Esophagus (tissue), 2 donors: ENCODE results near the gene CDC42EP5. TPM values are rescaled to one million over a fixed set of nuclear protein-coding genes. Genes with fewer than 3 reads are reported as not detected.

ENCODE experiments used
- H3K27ac ChIP-seq, 2 donors: one replicate each; pipeline ENCODE4 v1.5.1; 2013; ENCODE audit warnings: low read depth in 2 of 2, mild to moderate bottlenecking in 2 of 2, inconsistent platforms in 1 of 2, low read length in 1 of 2, moderate library complexity in 1 of 2
- H3K27me3 ChIP-seq, 2 donors: one replicate each; pipeline ENCODE4 v1.6.1; 2013; ENCODE audit warnings: low read length in 2 of 2, control low read depth in 1 of 2, mild to moderate bottlenecking in 1 of 2; ENCODE audit not compliant: insufficient read depth in 2 of 2, control insufficient read depth in 1 of 2
- H3K36me3 ChIP-seq, 2 donors: one replicate each; pipeline ENCODE4 v1.6.1; 2013; ENCODE audit warnings: low read length in 1 of 2; ENCODE audit not compliant: control insufficient read depth in 2 of 2, insufficient read depth in 2 of 2
- H3K4me1 ChIP-seq, 2 donors: one replicate each; pipeline ENCODE4 v1.6.1; 2013; ENCODE audit warnings: low read length in 1 of 2; ENCODE audit not compliant: control insufficient read depth in 2 of 2, insufficient read depth in 2 of 2
- H3K4me3 ChIP-seq, 2 donors: one replicate each; pipeline ENCODE4 v1.5.1; 2013; ENCODE audit warnings: low read length in 2 of 2, mild to moderate bottlenecking in 2 of 2, low read depth in 1 of 2, moderate library complexity in 1 of 2
- H3K9me3 ChIP-seq, 2 donors: one replicate each; pipeline ENCODE4 v1.6.1; 2013; ENCODE audit warnings: mild to moderate bottlenecking in 2 of 2, low read depth in 1 of 2, low read length in 1 of 2, moderate library complexity in 1 of 2; ENCODE audit not compliant: control insufficient read depth in 2 of 2, insufficient read depth in 1 of 2
- WGBS, 2 donors: extraction: QIAGEN DNeasy Blood & Tissue Kit; methylation state at CpG; one replicate each; pipeline ENCODE4 v1.1.7; 2013; 5-methylcytosine and 5-hydroxymethylcytosine counted together
- polyA plus RNA-seq, 2 donors: library from polyadenylated mRNA; stranded (reverse); fragments of 200-250 nt; gene quantifications; one replicate each; pipeline ENCODE4 v1.2.3, GENCODE V29; 2013
- donor health status: healthy with polysubstance abuse.
- donor health status: Bipolar disorder and iron deficiency.

CDC42EP5 gene
- polyA plus RNA-seq, 2 donors, result 7.0 to 13.1 TPM

DNA sequence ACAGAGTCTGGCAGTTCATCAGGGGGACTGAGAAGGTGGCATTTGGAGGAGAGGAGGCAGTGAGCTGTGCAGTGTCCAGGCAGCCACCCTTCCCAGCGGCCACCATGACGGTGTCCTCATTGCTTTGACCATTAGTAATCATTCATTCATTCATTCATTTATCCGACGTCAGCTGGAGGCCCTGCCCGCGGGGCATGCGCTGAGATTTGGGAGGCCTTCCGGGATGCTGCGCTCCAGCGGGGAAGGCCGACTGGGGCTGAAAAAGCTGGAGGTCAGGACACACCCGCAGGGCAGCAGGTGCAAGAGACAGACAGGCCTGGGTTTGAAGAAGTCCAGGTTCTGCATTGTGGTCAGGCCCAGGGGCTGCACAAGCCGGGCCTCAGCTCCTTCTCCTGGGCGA lies 48.9 kb downstream of the CDC42EP5 start:
- 86 to 88% methylated on average over 14 of the region's 14 CpGs for WGBS, 2 donors
- Histone ChIP-seq H3K27ac (no peak overlapping the region), H3K4me1 (no peaks in the 10 kb centered on the region), H3K27me3 (peaks cover 0 to 3% of the 10 kb centered on the region in 2 donors), H3K36me3 (no peaks in the 10 kb centered on the region), H3K4me3 (no peak overlapping the region), H3K9me3 (no peaks in the 10 kb centered on the region)

DNA sequence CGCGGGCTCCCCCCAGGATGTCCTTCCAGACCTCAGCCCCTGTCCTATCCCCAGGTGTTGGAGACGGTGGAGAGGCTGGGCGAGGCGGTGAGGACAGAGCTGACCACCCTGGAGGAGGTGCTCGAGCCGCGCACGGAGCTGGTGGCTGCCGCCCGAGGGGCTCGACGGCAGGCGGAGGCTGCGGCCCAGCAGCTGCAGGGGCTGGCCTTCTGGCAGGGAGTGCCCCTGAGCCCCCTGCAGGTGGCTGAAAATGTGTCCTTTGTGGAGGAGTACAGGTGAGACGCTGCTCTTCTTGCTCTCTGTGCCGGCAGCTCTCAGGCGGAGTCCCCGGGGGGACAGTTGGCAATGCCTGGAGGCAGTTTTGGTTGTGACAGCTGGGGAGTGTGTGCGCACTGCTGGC lies 51.0 kb downstream of the CDC42EP5 start:
- Histone ChIP-seq H3K9me3 (peaks cover 0 to 2% of the 10 kb centered on the region in 2 donors), H3K4me3 (no peak overlapping the region), H3K27me3 (no peaks in the 10 kb centered on the region), H3K4me1 (peaks cover 0 to 2% of the 10 kb centered on the region in 2 donors), H3K27ac (no peak overlapping the region), H3K36me3 (no peaks in the 10 kb centered on the region)
- 69 to 73% methylated on average over 18 to 20 of the region's 20 CpGs for WGBS, 2 donors

DNA sequence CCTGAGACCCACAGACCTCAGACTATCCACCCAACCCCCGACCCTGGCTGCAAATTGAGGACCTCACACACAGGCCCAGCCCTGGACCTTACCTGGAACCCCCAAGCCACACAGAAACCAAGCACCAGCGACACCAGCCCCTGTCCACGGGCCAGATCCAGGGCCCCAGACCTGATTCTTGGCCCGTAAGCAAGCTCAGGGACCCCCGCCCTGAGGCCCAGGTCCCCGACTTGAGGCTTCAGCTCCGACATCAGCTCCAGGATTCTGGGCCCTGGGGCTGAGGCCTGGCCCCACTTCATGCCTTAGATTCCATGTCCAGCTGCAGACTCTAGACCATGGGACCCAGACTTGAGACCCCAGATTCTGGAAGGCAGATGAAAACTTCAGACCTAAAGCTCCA lies 51.6 kb downstream of the CDC42EP5 start:
- Histone ChIP-seq H3K4me1 (peaks cover 0 to 2% of the 10 kb centered on the region in 2 donors), H3K27ac (no peak overlapping the region), H3K36me3 (no peaks in the 10 kb centered on the region), H3K4me3 (no peak overlapping the region), H3K9me3 (peaks cover 0 to 2% of the 10 kb centered on the region in 2 donors), H3K27me3 (peaks cover 0 to 3% of the 10 kb centered on the region in 2 donors)
- 80 to 85% methylated on average over 7 of the region's 7 CpGs for WGBS, 2 donors

GRCh38 chr19:54421169-54421516 lies 52.0 kb downstream of the CDC42EP5 start:
- no peak overlapping the region for H3K4me3 ChIP-seq
- H3K4me1 ChIP-seq, result peaks cover 0 to 2% of the 10 kb centered on the region in 2 donors
- no peaks in the 10 kb centered on the region for H3K36me3 ChIP-seq
- 33 to 42% methylated on average over 9 of the region's 9 CpGs for WGBS, 2 donors
- H3K9me3 ChIP-seq, result peaks cover 0 to 2% of the 10 kb centered on the region in 2 donors
- no peak overlapping the region for H3K27ac ChIP-seq
- H3K27me3 ChIP-seq, result peaks cover 0 to 7% of the 10 kb centered on the region in 2 donors

- 14 to 17% methylated on average over 33 to 37 of the region's 37 CpGs for WGBS, 2 donors
- Histone ChIP-seq H3K27me3 (peaks cover 0 to 10% of the 10 kb centered on the region in 2 donors), H3K4me3 (no peak overlapping the region)
Measured at GRCh38 chr19:54420383-54421168, 52.5 kb downstream of the CDC42EP5 start.

DNA sequence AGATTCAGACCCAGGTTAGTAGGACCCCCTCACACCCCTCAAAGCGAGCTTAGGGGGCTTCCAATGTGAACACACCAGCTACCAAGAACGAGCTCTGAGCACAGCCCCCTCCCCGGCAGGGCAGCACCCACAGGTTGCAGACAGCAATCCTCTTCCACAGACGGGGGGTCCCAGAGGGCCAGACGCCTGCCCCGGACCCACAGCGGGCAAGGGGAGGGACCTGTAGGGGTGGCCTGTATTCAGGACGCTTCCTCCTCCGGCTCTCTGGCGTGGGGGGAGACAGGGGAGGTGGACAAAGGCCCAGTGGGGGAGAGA lies 53.1 kb downstream of the CDC42EP5 start:
- WGBS, 2 donors, result 25 to 41% methylated on average over 10 of the region's 10 CpGs
- Histone ChIP-seq H3K4me1 (peaks cover 0 to 2% of the 10 kb centered on the region in 2 donors), H3K4me3 (no peak overlapping the region), H3K27ac (no peak overlapping the region), H3K36me3 (no peaks in the 10 kb centered on the region), H3K9me3 (peaks cover 0 to 2% of the 10 kb centered on the region in 2 donors), H3K27me3 (peaks cover 0 to 14% of the 10 kb centered on the region in 2 donors)

More at GRCh38 chr19:54420383-54421168, 52.5 kb downstream of the CDC42EP5 start:
- H3K27ac ChIP-seq, result no peak overlapping the region
- peaks cover 0 to 2% of the 10 kb centered on the region in 2 donors for H3K4me1 ChIP-seq
- H3K36me3 ChIP-seq, result no peaks in the 10 kb centered on the region
- peaks cover 0 to 2% of the 10 kb centered on the region in 2 donors for H3K9me3 ChIP-seq

DNA sequence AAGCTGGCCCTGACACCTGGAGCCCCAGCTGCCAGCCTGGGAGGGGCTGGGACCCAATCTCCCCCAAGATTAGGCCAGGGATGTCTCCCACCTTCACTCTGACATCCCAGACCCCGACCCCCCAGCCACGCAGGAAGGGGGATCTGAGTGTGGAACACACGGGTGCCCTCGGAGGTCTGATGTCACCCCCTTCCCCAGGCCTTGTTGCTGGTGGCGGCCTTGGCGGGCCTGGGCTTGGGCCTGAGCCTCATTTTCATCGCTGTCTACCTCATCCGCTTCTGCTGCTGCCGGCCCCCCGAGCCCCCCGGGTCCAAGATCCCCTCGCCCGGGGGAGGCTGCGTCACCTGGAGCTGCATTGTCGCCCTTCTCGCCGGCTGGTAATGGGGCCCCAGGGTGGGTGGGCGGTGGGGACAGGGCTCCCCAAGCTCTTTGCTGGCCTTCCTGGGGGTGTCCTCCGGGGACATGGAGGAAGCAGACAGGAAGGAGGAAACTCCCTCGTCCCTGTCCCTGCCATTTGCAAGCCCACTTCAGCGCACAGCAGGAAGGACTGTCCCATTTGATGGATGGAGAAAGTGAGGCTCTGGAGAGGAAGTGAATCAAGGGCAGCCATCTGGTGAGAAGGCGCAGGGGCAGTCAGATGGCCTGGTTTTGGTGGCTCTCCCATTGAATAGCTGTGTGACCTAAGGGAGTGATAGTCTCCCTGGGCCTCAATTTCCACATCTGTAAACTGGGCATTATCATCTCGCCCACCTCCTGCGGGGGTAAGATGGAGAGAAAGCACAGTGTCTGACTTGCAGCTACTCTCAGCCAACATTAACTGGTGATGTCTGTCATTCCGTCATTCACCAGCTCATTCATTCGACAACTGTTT lies 53.9 kb downstream of the CDC42EP5 start:
- Histone ChIP-seq H3K4me3 (no peak overlapping the region), H3K27me3 (peaks cover 0 to 16% of the 10 kb centered on the region in 2 donors), H3K27ac (no peak overlapping the region), H3K4me1 (peaks cover 0 to 2% of the 10 kb centered on the region in 2 donors), H3K36me3 (no peaks in the 10 kb centered on the region), H3K9me3 (peaks cover 0 to 4% of the 10 kb centered on the region in 2 donors)
- WGBS, 2 donors, result 82 to 83% methylated on average over 26 of the region's 26 CpGs

DNA sequence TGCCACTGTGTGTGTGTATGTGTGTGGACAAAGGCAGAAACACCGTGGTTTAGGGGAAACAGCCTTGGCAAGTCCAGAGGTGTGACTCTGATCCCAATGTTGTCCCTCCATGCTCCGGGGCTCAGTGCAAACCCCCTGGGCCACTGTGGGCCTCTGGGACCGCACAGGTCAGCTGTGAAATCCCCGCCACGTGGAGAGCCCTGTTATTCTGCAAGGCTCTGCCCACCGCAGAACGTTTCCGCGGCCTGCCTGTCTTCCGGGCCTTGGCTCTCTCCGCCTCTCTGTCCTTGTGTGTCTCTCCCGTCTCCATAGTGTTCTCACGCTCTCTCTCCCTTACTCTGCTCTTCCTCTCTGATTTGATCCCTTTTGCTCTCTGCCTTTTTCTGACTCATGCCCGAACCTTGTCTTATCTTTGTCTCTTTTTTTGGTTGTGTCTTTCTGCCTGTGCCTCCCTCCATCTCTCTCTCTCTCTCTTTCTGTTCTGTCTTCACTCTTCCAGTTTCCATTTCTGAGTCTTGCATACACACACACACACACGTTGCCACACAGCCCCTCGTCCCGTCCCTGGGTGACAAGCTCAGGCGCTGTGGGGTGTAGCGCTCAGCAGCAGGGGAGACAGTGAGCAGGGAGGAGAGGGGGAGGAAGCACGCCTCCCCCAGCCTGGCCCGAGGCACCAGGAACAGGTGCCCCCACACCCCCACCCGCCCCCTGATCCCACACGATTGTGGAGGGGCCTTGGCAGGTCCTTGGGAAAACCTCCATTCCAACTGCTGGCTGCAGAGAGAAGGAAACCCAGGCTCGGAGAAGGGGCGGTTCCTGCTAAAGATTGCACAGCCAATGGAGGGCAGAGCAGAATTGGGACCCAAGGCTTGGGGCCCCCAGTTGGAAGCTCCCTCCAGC lies 54.8 kb downstream of the CDC42EP5 start:
- Histone ChIP-seq H3K27ac (no peak overlapping the region), H3K27me3 (peaks cover 0 to 16% of the 10 kb centered on the region in 2 donors), H3K36me3 (no peaks in the 10 kb centered on the region), H3K4me1 (peaks cover 0 to 2% of the 10 kb centered on the region in 2 donors), H3K4me3 (no peak overlapping the region), H3K9me3 (peaks cover 0 to 8% of the 10 kb centered on the region in 2 donors)
- WGBS, 2 donors, result 16 to 21% methylated on average over 25 of the region's 25 CpGs
